Left renal pelvis (tissue), 4 donors: ENCODE measurements around the gene ZIC4. TPM values are rescaled to one million over a fixed set of nuclear protein-coding genes. Genes with fewer than 3 reads are reported as not detected.

Source experiments
- DNase-seq, 4 donors: peaks; one replicate each; pipeline ENCODE4 v3.0.0-alpha.2; 2013; ENCODE audit warnings: low read depth in 4 of 4, low spot score in 3 of 4
- polyA plus RNA-seq, 4 donors: library from polyadenylated mRNA; unstranded; fragments of 120-200 nt; gene quantifications; one replicate each; pipeline ENCODE4 v1.2.1, GENCODE V29; 2013; ENCODE audit not compliant: insufficient read length in 4 of 4

ZIC4 gene
- polyA plus RNA-seq, 4 donors = 0.16 to 0.42 (median 0.26) TPM; not detected in 1

DNA sequence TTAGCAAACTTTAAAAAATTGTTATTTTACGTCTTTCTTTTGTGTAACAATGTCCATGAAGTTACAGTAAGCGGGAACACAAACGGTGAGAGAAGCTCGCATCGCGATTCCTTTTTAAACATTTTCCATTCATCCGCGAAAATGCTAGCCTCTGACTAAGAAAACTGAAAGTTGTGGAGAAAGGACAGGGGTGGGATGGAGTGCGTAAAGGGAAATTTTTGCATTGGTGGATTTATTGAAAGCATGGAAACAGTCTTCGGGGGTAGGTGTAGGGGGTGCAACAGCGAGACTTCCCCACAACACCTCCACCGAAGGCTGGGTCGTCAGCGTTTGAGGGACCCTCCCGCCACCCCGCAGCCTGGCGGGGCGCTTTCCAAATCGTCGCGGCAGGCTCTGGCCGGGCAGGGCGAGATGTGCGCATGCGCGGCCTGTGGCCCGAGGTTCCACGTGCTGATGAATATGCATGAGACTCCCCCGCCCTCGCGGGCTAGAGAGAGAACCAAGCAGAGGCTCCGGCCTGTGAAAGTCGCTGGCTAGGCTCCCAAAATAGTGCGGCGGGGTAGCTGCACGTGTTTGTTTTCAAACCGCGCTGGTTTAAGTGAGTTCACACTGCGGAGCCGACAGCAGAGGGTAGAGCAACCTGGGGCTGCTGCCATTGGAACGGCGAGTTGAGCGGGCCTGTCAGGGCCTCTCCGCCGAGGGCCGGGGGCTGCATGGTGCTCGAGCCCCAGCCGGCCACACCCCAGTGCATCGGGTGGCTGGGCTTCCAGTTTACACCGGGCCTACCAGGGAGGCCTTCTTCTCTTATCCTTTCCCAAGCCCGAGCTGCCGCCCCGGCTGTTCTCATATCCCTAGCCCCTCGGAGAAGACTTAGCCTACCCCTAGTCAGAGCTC is 12.7 kb upstream of the ZIC4 start:
- DNase-seq = peak in 1 of 4 donors; percentile 52

DNA sequence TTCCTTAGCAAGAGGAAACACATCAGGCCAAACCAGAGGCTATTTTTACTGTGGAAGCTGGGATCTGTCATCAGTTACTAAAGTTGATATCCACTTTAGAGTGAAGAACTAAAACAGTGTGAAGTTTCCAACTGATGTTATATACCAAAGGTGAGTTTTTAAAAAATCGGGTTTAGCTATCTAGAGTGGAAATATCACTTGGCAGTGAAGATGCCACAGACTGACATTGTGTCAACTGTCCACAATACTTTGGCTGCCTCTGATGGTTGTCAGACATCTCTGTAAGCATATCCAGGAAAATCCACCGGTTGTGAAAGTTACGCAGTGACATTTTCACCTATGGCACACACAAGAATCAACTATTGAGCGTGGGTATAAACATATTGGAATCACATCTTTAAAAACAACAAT is 12.0 kb upstream of the ZIC4 start:
- DNase-seq = no peak

DNA sequence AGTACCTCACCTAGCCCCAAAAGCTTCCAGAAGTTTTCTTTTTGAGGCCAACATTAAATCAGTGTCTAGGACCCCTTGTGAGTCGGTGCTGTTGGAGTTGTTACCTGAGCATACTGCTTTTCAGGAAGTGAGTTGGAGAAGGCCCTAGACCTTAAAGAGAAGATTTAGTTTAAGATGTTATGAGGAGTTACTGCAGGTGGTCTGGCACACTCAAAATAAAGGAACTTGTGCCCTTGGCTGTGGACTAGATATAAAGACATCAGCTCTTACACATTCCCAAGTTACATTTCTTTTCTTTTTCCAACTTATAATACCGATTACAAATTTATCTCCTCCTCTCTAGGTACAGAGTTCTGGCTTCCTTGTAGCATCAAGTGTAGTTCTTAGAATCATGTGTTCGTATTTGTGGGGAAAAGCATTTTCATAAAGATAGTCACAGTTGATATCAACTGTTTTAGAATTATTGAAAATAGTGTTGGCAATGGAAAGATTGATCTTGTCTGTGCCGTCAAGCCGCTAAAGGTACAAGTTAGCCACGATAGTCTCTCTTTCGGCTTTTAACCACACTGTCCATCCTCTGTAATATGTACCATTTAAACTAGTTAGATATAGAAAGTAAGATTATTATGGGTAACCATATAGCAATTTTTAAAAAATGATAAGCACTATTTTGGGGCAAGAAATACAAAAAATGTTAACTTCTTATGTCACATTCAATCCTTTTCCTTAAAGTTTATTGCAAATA is 11.4 kb upstream of the ZIC4 start:
- DNase-seq = no peak

DNA sequence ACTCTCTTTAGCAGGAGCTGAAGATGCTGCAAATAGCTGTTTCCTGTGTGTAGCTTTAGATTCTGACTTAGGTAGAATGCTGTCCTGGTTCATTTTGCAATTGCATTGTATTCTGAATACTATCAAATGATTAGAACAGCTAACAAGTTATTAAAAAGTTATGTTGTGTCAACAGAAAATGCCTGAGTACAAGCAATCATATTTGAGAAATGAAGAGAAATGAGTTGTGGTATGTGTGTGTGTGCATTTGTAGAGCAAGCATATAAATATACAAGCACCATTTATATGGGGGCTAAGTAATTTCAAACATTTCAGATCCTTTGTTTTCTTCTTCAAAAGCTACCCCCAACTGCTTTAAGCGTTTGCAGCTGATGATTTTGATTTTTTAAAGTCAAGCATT is 10.6 kb upstream of the ZIC4 start:
- no peak for DNase-seq

DNA sequence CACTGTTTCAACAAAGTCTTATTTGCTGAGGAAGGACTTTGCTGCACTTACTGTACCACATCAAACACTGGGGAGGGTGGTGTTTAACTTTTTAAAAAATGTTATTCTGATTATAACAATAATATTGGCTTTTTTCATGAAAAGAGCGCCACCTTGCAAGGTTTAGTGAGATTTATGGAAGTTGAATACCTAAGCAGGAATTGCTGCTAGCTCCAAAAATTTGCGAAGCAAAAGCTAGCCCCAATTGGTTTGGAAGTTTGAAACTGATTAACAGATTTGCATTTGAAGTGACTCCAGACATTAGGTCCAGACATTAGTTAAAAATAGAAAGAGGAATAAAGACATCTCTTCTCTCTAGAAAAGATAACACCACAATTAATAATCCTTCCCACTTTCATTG is 9.5 kb upstream of the ZIC4 start:
- no peak for DNase-seq

GRCh38 chr3:147415286-147415685 is 8.9 kb upstream of the ZIC4 start:
- DNase-seq = no peak

GRCh38 chr3:147414390-147415138 is 8.2 kb upstream of the ZIC4 start:
- no peak for DNase-seq

DNA sequence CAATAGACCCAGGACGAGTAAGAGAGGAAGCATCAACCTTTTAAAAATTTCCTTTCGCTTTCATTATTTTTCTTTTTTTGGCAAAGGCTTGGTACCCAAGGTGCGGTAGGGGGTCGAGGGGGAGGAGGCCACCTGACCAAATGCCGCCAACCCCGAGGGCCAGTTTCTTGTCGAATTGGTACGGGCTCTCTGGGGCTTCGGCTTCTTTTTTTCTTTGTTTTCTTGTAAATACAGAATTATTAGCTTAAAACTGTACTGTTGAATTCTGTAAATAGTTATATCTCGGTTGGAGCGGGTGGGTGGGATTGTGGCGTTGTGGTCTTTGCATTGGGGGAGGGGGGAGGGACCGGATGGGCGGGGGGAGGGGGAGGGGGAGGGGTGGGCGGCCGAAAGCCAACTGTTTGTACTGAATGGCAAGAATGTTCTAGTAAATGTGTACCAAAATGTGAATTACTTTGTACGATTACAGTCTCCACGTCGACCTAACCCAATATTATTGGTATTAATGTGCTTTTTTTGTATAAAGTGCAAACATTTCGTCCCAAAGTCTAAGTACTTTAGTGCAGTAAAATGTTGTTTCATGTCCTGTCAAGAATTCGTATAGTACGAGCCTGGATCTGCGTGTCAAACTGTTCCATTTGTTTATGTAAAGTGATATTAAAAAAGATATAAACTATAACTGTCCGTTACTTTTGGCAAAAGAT is 7.5 kb upstream of the ZIC4 start:
- no peak for DNase-seq

- DNase-seq = no peak
Measured at GRCh38 chr3:147412917-147413685, 6.8 kb upstream of the ZIC4 start.

- no peak for DNase-seq
Measured at GRCh38 chr3:147412261-147412916, 6.0 kb upstream of the ZIC4 start.

- no peak for DNase-seq
Measured at GRCh38 chr3:147411815-147412241, 5.5 kb upstream of the ZIC4 start.

DNA sequence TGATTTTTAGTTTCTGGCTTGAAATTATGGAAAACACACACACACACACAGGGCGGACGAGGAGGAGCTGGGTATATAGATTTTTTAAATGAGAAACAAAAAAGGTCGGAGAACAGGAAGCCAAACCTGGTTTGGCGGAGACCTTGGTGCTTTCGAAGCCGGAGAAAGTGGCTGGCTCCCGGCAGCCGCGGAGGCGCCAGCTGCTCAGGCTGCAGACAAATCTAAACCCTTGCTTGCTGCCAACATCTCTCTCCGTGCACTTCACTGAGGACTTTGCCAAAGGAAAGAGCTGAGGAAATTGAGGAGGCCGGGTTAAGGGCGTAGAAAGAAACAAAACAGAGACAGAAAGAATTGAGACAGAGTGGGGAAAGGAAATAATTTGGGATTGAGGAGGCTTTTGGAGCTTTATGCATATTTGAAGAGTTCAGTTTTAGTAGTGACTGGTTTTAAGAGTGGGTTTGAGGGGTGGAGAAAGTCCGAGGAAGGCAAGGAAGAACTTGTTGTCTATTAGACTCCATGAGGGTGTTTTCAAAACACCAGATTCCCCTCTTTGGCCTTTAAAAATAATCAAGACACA is 5.0 kb upstream of the ZIC4 start:
- no peak for DNase-seq

GRCh38 chr3:147410526-147411237 is 4.3 kb upstream of the ZIC4 start:
- DNase-seq = no peak

GRCh38 chr3:147410116-147410525 is 3.8 kb upstream of the ZIC4 start:
- DNase-seq = no peak

DNA sequence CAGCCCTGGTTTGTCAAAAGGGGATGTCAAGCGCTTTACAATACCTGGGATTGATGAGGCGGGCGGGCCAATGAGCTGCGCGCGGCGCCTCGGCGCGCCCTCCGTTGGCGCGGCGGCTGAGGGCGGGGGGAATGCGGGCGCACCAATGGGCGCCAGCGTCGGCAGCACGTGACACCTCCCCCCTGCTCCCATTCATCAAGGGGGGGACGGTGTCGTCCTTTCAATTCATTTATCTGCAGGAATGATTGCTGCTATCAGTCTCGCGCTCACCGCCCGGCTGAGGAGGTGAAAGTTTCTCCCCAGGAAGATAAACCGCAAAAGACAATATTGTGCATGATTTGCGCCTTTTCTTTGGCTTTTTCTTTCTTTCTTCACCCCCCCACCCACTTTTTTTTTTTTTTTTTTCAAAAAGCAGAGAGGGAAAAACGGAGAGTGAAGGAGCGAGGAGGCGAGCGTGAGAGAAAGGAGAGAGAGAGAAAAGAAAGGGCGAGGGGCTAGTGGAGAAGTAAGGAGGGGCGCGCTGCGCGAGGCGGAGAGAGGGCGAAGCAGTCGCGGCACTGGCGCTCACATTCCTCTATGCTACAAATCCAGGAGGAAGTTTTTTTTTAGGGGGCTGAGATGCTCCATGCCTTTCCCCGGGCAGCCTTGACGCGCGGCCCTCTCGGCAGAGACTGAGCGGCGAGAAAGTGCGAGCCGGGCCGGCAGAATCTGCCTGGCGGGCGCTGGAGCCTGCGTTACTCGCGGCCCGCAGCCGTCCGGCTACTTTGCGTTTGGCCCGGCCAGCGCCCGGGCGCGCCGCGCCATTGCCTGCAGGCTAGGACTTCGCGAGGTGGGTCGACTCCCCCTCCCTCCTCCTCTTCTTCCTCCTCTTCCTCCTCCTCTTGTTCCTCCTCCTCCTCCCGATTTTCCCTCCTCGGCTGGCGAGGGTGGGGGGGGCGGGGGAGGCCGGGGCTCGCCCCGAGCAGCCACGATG is 3.1 kb upstream of the ZIC4 start, which contains the start of gene ZIC1:
TSS of gene ZIC1 (plus strand) at position 223 of the 973 bp plus-strand sequence. CDS start at position 971, 748 bp downstream.
- no peak for DNase-seq

DNA sequence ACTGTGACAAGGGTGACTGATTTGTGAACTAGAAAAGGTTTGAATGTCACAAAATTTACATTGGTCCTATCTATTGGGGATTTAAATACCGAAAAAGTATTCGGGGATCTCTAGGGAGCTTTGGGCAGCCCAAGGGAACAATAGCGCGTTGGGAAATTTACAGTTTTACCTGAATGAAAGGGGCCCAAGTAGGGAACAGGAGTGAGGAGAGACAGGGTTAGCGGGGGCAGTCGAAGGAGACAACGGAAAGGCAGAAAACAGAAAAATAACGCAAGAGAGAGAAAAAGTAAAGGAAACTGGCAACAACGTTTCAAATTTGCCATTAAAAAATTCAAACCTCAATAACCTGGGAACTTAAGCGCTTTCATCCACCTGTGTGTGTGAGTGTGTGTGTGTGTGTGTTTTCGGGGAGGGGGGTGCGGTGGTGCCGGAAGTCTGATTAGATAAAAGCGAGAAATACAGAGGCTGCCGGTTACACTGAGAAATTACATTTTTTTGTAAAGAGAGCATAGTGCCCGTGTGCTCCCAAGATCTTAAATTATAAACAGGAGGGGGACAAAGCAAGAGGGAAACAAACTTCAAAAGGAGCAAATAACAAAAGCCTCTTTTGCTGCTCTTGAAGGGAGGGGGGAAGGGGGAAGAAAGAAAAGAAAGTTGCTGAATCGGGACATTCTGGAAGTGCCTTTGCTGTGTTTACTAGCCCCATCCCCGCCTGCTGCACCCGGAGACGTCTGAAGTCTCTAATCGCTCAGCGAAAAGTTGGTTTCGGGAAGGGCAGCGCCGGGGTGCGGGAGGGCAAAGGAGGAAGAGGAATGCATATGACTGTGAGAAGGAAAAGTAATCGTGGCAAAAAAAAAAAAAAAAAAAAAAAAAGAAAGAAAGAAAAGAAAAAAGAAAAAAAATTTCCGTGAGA is 2.1 kb upstream of the ZIC4 start:
- no peak for DNase-seq
